K562 (cell line): ENCODE results near the gene SKIC2. TPM values are rescaled to one million over a fixed set of nuclear protein-coding genes. Genes with fewer than 3 reads are reported as not detected.

Source experiments
- CHD7 ChIP-seq: fragments of 200-600 bp; sonication (generic); IDR thresholded peaks from one replicate; pipeline ENCODE4 v1.6.1; 2012; ENCODE audit warnings: mild to moderate bottlenecking, low read depth, low read length, inconsistent platforms
- FIP1L1 ChIP-seq: fragments of 200-400 bp; formaldehyde crosslinking; IDR thresholded peaks from 2 replicates; pipeline ENCODE4 v1.6.1; 2018; ENCODE audit warnings: mild to moderate bottlenecking, low read depth, low read length; ENCODE audit not compliant: poor library complexity, severe bottlenecking
- FOXJ2 ChIP-seq: fragments of 200-800 bp; sonication (Bioruptor generic); IDR thresholded peaks from 2 replicates; pipeline ENCODE4 v1.6.1; 2016; ENCODE audit warnings: missing genetic modification characterization, missing compliant biosample characterization
- HMGN3 ChIP-seq: IDR thresholded peaks from 2 replicates; pipeline ENCODE4 v1.6.1; 2011; ENCODE audit warnings: borderline replicate concordance, low read depth, mild to moderate bottlenecking, mixed read lengths, low read length; ENCODE audit not compliant: insufficient read length; ENCODE audit errors: extremely low read depth
- NFE2L1 ChIP-seq: fragments of 450-650 bp; IDR thresholded peaks from 2 replicates; pipeline ENCODE4 v1.6.1; 2016; ENCODE audit warnings: missing genetic modification characterization, low read depth, mild to moderate bottlenecking, missing compliant biosample characterization, moderate library complexity, borderline replicate concordance
- PRPF4 ChIP-seq: fragments of 200-400 bp; formaldehyde crosslinking; IDR thresholded peaks from one replicate; pipeline ENCODE4 v1.6.1; 2017; ENCODE audit warnings: low read length, low read depth, mild to moderate bottlenecking; ENCODE audit not compliant: insufficient read depth, poor library complexity, severe bottlenecking
- SMAD1 ChIP-seq: fragments of 150-350 bp; IDR thresholded peaks from 2 replicates; pipeline ENCODE4 v1.6.1; 2014; ENCODE audit warnings: low read length, low read depth; ENCODE audit not compliant: partially characterized antibody
- SMC3 ChIP-seq: conservative IDR thresholded peaks from 2 replicates; pipeline ENCODE4 v1.6.1; 2011; ENCODE audit warnings: low read depth, low read length, improper control_type of control experiment; ENCODE audit not compliant: insufficient read depth
- STAT5B ChIP-seq: fragments of 250-450 bp; sonication (Bioruptor Pico); IDR thresholded peaks from 2 replicates; pipeline ENCODE4 v1.8.0; 2021; ENCODE audit warnings: mild to moderate bottlenecking, inconsistent platforms
- TGIF2 ChIP-seq: sonication (generic); formaldehyde crosslinking; IDR thresholded peaks from 2 replicates; pipeline ENCODE4 v1.8.1; 2022; ENCODE audit warnings: mild to moderate bottlenecking, missing genetic modification reagents, moderate library complexity
- ZC3H4 ChIP-seq: sonication (generic); formaldehyde crosslinking; IDR thresholded peaks from 2 replicates; pipeline ENCODE4 v1.9.0; 2021; ENCODE audit warnings: missing genetic modification reagents, borderline replicate concordance
- ZMIZ1 ChIP-seq, 2 experiments: fragments of 150-350 bp in 1 of 2; IDR thresholded peaks; 2 replicates each; pipeline ENCODE4 v1.6.1; 2012 to 2016; ENCODE audit warnings: low read depth in 2 of 2, low read length in 2 of 2, mild to moderate bottlenecking in 1 of 2, moderate library complexity in 1 of 2
- polyA plus RNA-seq, 8 experiments: library from polyadenylated mRNA; depleted of rRNA in 4 of 8; stranded (reverse) in 5 of 8; unstranded in 3 of 8; fragments of >200 nt; fragmentation: Nextera tagmentation in 2 of 8; fragmentation: Illumina TruSeq in 1 of 8; extraction: Ambion mirVana in 2 of 8; extraction: Trizol in 1 of 8; gene quantifications; 2 replicates each; pipeline versions ENCODE4 v1.2.1 to v1.2.3, GENCODE V29; 2011 to 2014; ENCODE audit warnings: inconsistent platforms in 1 of 8, missing spikeins in 1 of 8
- total RNA-seq, 7 experiments: library from RNA; depleted of rRNA in 6 of 7; stranded (reverse); fragments of >200 nt in 6 of 7; fragmentation: Illumina TruSeq in 2 of 7; extraction: Trizol in 2 of 7; gene quantifications; 2 replicates each; pipeline versions ENCODE4 v1.2.1 to v1.2.3, GENCODE V29; 2011 to 2021; ENCODE audit warnings: low replicate concordance in 1 of 7

Gene SKIC2
- total and polyA plus RNA-seq, 9 of the 15 experiments (the other 6 are each of a cell fraction or from before 2014, with no cell fraction given), result 3.3 to 94.6 (median 38.8) TPM

- TF ChIP-seq CHD7 (no peak), FOXJ2 (tag) (0 out of 2 replicates have a peak, but pooled peaks have one; percentile 40), NFE2L1 (no peak), SMAD1 (no peak), HMGN3 (no peak), ZMIZ1 (IDR thresholded peaks at IDR 0.05; ENCODE audit: low read depth in 2 of 2, low read length in 2 of 2) (no peak), SMC3 (no peak), ZC3H4 (no peak), TGIF2 (CRISPR knock-in tag) (no peak), FIP1L1 (no peak), PRPF4 (no peak), STAT5B (no peak)
Observed at GRCh38 chr6:31948753-31949413, 10.1 kb upstream of the SKIC2 start (continued).
